ENCODE data around the gene USP2.

GRCh38 chr11:119368121-119369034 is 13.1 kb downstream of the USP2 start:
- TF ChIP-seq POLR2AphosphoS5 (IDR thresholded peaks at IDR 0.05; ENCODE audit: borderline replicate concordance, low read depth, low read length), result no peak
- no peak for TF ChIP-seq EZH2 (IDR thresholded peaks at IDR 0.05)

All from SK-N-MC (cell line).